ENCODE data around the gene EPHB3. TPM values are rescaled to one million over a fixed set of nuclear protein-coding genes. Genes with fewer than 3 reads are reported as not detected.

EPHB3 gene
- polyA plus RNA-seq, 1 of the 3 experiments (the other 2 are of a cell fraction), result 4.2 TPM

- TF ChIP-seq USF1 (IDR thresholded peaks at IDR 0.05; ENCODE audit: borderline replicate concordance, low read depth) (no peak), TCF12 (IDR thresholded peaks at IDR 0.05) (peak; percentile 27; the same call in 1 of the 2 replicates), RXRA (IDR thresholded peaks at IDR 0.05; ENCODE audit: borderline replicate concordance, low read depth) (no peak), MEF2A (IDR thresholded peaks at IDR 0.05; ENCODE audit: borderline replicate concordance, low read depth) (no peak), SMC3 (IDR thresholded peaks at IDR 0.05; ENCODE audit: low read depth, low read length) (no peak), NFIC (IDR thresholded peaks at IDR 0.05; ENCODE audit: borderline replicate concordance) (peak; percentile 29; the same call in 1 of the 2 replicates), GATA2 (CRISPR knock-in tag; IDR thresholded peaks at IDR 0.05) (peak; percentile 38), NRF1 (IDR thresholded peaks at IDR 0.05; ENCODE audit: low read depth, low read length) (no peak), EP300 (IDR thresholded peaks at IDR 0.05; ENCODE audit: borderline replicate concordance in 1 of 2, low read depth in 1 of 2, low read length in 1 of 2) (peak in 1 of 2 experiments; percentile 60; a peak in 2 of 4 replicates), JUND (IDR thresholded peaks at IDR 0.05) (no peak), CHD2 (IDR thresholded peaks at IDR 0.05; ENCODE audit: low read length, partially characterized antibody) (peak; percentile 56), RAD21 (IDR thresholded peaks at IDR 0.05; ENCODE audit: low read length) (peak; percentile 24; the same call in 1 of the 2 replicates), FOSL2 (IDR thresholded peaks at IDR 0.05; ENCODE audit: borderline replicate concordance, low read depth) (no peak), RFX5 (IDR thresholded peaks at IDR 0.05; ENCODE audit: low read length) (no peak), TEAD4 (IDR thresholded peaks at IDR 0.05; ENCODE audit: borderline replicate concordance, insufficient read depth) (no peak), FOXJ3 (CRISPR knock-in tag; IDR thresholded peaks at IDR 0.05) (peak; percentile 57; the same call in 1 of the 2 replicates), MAX (IDR thresholded peaks at IDR 0.05; ENCODE audit: low read depth) (no peak)
- TF ChIP-seq, protein P1, sequence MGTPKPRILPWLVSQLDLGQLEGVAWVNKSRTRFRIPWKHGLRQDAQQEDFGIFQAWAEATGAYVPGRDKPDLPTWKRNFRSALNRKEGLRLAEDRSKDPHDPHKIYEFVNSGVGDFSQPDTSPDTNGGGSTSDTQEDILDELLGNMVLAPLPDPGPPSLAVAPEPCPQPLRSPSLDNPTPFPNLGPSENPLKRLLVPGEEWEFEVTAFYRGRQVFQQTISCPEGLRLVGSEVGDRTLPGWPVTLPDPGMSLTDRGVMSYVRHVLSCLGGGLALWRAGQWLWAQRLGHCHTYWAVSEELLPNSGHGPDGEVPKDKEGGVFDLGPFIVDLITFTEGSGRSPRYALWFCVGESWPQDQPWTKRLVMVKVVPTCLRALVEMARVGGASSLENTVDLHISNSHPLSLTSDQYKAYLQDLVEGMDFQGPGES (IDR thresholded peaks at IDR 0.05; ENCODE audit: low read depth, low read length), result no peak
- TF ChIP-seq, protein P2, sequence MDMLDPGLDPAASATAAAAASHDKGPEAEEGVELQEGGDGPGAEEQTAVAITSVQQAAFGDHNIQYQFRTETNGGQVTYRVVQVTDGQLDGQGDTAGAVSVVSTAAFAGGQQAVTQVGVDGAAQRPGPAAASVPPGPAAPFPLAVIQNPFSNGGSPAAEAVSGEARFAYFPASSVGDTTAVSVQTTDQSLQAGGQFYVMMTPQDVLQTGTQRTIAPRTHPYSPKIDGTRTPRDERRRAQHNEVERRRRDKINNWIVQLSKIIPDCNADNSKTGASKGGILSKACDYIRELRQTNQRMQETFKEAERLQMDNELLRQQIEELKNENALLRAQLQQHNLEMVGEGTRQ (IDR thresholded peaks at IDR 0.05; ENCODE audit: borderline replicate concordance, low read depth, low read length), result no peak
- TF ChIP-seq, protein P3, sequence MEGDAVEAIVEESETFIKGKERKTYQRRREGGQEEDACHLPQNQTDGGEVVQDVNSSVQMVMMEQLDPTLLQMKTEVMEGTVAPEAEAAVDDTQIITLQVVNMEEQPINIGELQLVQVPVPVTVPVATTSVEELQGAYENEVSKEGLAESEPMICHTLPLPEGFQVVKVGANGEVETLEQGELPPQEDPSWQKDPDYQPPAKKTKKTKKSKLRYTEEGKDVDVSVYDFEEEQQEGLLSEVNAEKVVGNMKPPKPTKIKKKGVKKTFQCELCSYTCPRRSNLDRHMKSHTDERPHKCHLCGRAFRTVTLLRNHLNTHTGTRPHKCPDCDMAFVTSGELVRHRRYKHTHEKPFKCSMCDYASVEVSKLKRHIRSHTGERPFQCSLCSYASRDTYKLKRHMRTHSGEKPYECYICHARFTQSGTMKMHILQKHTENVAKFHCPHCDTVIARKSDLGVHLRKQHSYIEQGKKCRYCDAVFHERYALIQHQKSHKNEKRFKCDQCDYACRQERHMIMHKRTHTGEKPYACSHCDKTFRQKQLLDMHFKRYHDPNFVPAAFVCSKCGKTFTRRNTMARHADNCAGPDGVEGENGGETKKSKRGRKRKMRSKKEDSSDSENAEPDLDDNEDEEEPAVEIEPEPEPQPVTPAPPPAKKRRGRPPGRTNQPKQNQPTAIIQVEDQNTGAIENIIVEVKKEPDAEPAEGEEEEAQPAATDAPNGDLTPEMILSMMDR (IDR thresholded peaks at IDR 0.05), result no peak
Measured at GRCh38 chr3:184592371-184593219, 31.0 kb downstream of the EPHB3 start (continued).

All from SK-N-SH (cell line).